Measurements from ENCODE around the gene WSCD1. TPM values are rescaled to one million over a fixed set of nuclear protein-coding genes. Genes with fewer than 3 reads are reported as not detected.

The WSCD1 gene
- total and polyA plus RNA-seq, 2 donors (not counting 3 experiments of a cell fraction or from before 2014, with no cell fraction given): 21.5 to 49.4 TPM

DNA sequence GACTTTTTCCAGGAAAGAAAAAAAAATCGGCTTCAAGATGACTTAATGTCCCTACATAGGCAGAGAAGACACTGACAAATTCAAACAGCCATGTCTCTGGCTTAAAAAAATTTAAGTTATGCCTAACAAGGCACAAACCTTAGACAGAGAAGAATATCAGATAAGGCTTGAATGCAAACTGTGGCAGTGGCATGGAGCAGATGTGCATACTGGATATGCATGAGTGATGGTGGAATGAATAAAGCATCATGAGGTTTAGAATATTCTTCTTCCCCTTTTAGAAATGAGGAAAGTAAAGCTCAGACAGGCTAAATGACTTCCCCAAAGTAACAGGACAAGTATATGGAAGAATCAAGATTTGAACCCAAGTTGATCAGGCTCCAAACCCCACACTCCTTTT lies 23.2 kb upstream of the WSCD1 start:
- Histone ChIP-seq H3K27ac (ENCODE audit: insufficient read depth, low read depth, low read length) (no peak overlapping the region), H3K36me3 (ENCODE audit: control insufficient read depth in 2 of 2, extremely low read depth in 1 of 2, insufficient read depth in 2 of 2, low read length in 2 of 2) (no peaks in the 10 kb centered on the region), H3K4me2 (ENCODE audit: insufficient read depth, low read length) (no peak overlapping the region), H2AFZ (ENCODE audit: low read depth, low read length) (no peak overlapping the region), H3K4me1 (ENCODE audit: control insufficient read depth, extremely low read depth, insufficient read depth, low read length) (no peaks in the 10 kb centered on the region), H3K27me3 (ENCODE audit: control insufficient read depth in 2 of 2, insufficient read depth in 2 of 2, low read length in 2 of 2) (no peaks in the 10 kb centered on the region), H3K9ac (replicated peaks; ENCODE audit: extremely low read depth, insufficient read depth, low read length) (no peak overlapping the region), H3K79me2 (ENCODE audit: control insufficient read depth, insufficient read depth, low read length) (no peaks in the 10 kb centered on the region), H3K9me3 (replicated peaks; ENCODE audit: control insufficient read depth, insufficient read depth, low read length) (no peaks in the 10 kb centered on the region), H4K20me1 (replicated peaks; ENCODE audit: control insufficient read depth, extremely low read depth, insufficient read depth, low read length) (no peaks in the 10 kb centered on the region), H3K9me1 (replicated peaks; ENCODE audit: control insufficient read depth, extremely low read depth, insufficient read depth, low read length) (no peaks in the 10 kb centered on the region), H3K4me3 (replicated peaks in 1 of 3; ENCODE audit: insufficient read depth in 1 of 3, low read depth in 1 of 3, low read length in 3 of 3) (no peak overlapping the region)
- DNase-seq (ENCODE audit: low read depth, low spot score) (no peak), FAIRE-seq (no peak)
- intact Hi-C loops (cut with micrococcal nuclease) (no loop called here), dilution Hi-C loops (cut with MboI; ENCODE audit: extremely low pct_ligation_motif_present, low sequenced_read_pairs) (no loop called here)
- no TSS peak for BruUV-seq (replicated peaks)
- CTCF ChIA-PET: no interaction called here
- POLR2A ChIA-PET: no interaction called here
- TF ChIP-seq JUN (IDR thresholded peaks at IDR 0.05; ENCODE audit: borderline replicate concordance, insufficient read depth, insufficient read length, low read depth) (no peak), POLR2AphosphoS5 (IDR thresholded peaks at IDR 0.05; ENCODE audit: insufficient read depth, low read depth, low read length) (no peak), MYC (IDR thresholded peaks at IDR 0.05; ENCODE audit: low read depth, low read length) (no peak), POLR2A (IDR thresholded peaks at IDR 0.05; ENCODE audit: low read depth, low read length) (no peak), EZH2 (IDR thresholded peaks at IDR 0.05; ENCODE audit: borderline replicate concordance, low read depth, low read length, severe bottlenecking) (no peak), CTCF (IDR thresholded peaks at IDR 0.05; ENCODE audit: extremely low read depth in 1 of 2, insufficient read depth in 1 of 2, low read depth in 1 of 2, low read length in 2 of 2) (no peak), FOS (IDR thresholded peaks at IDR 0.05; ENCODE audit: borderline replicate concordance, insufficient read depth, low read length) (no peak), GATA2 (IDR thresholded peaks at IDR 0.05; ENCODE audit: insufficient read depth, insufficient read length, low read depth, low read length) (no peak)
- TF ChIP-seq, protein P1, sequence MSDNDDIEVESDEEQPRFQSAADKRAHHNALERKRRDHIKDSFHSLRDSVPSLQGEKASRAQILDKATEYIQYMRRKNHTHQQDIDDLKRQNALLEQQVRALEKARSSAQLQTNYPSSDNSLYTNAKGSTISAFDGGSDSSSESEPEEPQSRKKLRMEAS (IDR thresholded peaks at IDR 0.05; ENCODE audit: insufficient read depth, insufficient read length): no peak

All from endothelial cell of umbilical vein (primary cell).